ENCODE measurements around the gene PGM3. TPM values are rescaled to one million over a fixed set of nuclear protein-coding genes. Genes with fewer than 3 reads are reported as not detected.
"Not testable (repeated sequence)": the region's sequence is repeated elsewhere in the genome, so short reads cannot be mapped to it uniquely, and the experiment has no call there.

PGM3 gene
- total RNA-seq, 1 donor = 23.9 TPM

GRCh38 chr6:83193747-83194566 is 892 bp upstream of the PGM3 start:
- peaks cover 28% of the 10 kb centered on the region for H3K4me1 ChIP-seq (ENCODE audit: insufficient read depth, low read length)
- H3K9me3 ChIP-seq (ENCODE audit: low read depth, low read length) = no peaks in the 10 kb centered on the region
- H3K4me3 ChIP-seq (ENCODE audit: low read length) = peak overlapping the region; percentile 62
- H3K27me3 ChIP-seq (ENCODE audit: insufficient read depth, low read length) = no peaks in the 10 kb centered on the region

GRCh38 chr6:83192456-83192855 is 609 bp downstream of the PGM3 start:
- H3K4me3 ChIP-seq (ENCODE audit: low read length) = peak overlapping the region; percentile 62
- no peaks in the 10 kb centered on the region for H3K27me3 ChIP-seq (ENCODE audit: insufficient read depth, low read length)
- H3K4me1 ChIP-seq (ENCODE audit: insufficient read depth, low read length) = peaks cover 28% of the 10 kb centered on the region
- H3K9me3 ChIP-seq (ENCODE audit: low read depth, low read length) = no peaks in the 10 kb centered on the region

GRCh38 chr6:83191974-83192373 is 1.1 kb downstream of the PGM3 start:
- H3K4me3 ChIP-seq (ENCODE audit: low read length); H3K9me3 ChIP-seq (ENCODE audit: low read depth, low read length); H3K27me3 ChIP-seq (ENCODE audit: insufficient read depth, low read length): not testable (repeated sequence)
- H3K4me1 ChIP-seq (ENCODE audit: insufficient read depth, low read length) = peaks cover 28% of the 10 kb centered on the region

GRCh38 chr6:83190626-83191025 is 2.4 kb downstream of the PGM3 start:
- Histone ChIP-seq H3K4me3 (ENCODE audit: low read length) (no peak overlapping the region), H3K9me3 (ENCODE audit: low read depth, low read length) (no peaks in the 10 kb centered on the region), H3K27me3 (ENCODE audit: insufficient read depth, low read length) (no peaks in the 10 kb centered on the region), H3K4me1 (ENCODE audit: insufficient read depth, low read length) (peaks cover 28% of the 10 kb centered on the region)

- H3K27me3 ChIP-seq (ENCODE audit: insufficient read depth, low read length) = no peaks in the 10 kb centered on the region
- H3K4me1 ChIP-seq (ENCODE audit: insufficient read depth, low read length) = peaks cover 17% of the 10 kb centered on the region
- no peaks in the 10 kb centered on the region for H3K9me3 ChIP-seq (ENCODE audit: low read depth, low read length)
- no peak overlapping the region for H3K4me3 ChIP-seq (ENCODE audit: low read length)
Measured at GRCh38 chr6:83188501-83188900, 4.6 kb downstream of the PGM3 start.

- Histone ChIP-seq H3K27me3 (ENCODE audit: insufficient read depth, low read length) (no peaks in the 10 kb centered on the region), H3K4me1 (ENCODE audit: insufficient read depth, low read length) (no peaks in the 10 kb centered on the region), H3K9me3 (ENCODE audit: low read depth, low read length) (no peaks in the 10 kb centered on the region), H3K4me3 (ENCODE audit: low read length) (no peak overlapping the region)
Measured at GRCh38 chr6:83185096-83185495, 8.0 kb downstream of the PGM3 start.

GRCh38 chr6:83183082-83183828 is 9.8 kb downstream of the PGM3 start:
- H3K4me3 ChIP-seq (ENCODE audit: low read length) = no peak overlapping the region
- no peaks in the 10 kb centered on the region for H3K9me3 ChIP-seq (ENCODE audit: low read depth, low read length)
- no peaks in the 10 kb centered on the region for H3K4me1 ChIP-seq (ENCODE audit: insufficient read depth, low read length)
- H3K27me3 ChIP-seq (ENCODE audit: insufficient read depth, low read length) = no peaks in the 10 kb centered on the region

GRCh38 chr6:83182114-83182513 is 11.0 kb downstream of the PGM3 start:
- Histone ChIP-seq H3K27me3 (ENCODE audit: insufficient read depth, low read length) (no peaks in the 10 kb centered on the region), H3K4me3 (ENCODE audit: low read length) (no peak overlapping the region), H3K4me1 (ENCODE audit: insufficient read depth, low read length) (no peaks in the 10 kb centered on the region), H3K9me3 (ENCODE audit: low read depth, low read length) (no peaks in the 10 kb centered on the region)

GRCh38 chr6:83180426-83180950 is 12.6 kb downstream of the PGM3 start:
- Histone ChIP-seq H3K4me1 (ENCODE audit: insufficient read depth, low read length) (no peaks in the 10 kb centered on the region), H3K27me3 (ENCODE audit: insufficient read depth, low read length) (no peaks in the 10 kb centered on the region), H3K9me3 (ENCODE audit: low read depth, low read length) (no peaks in the 10 kb centered on the region), H3K4me3 (ENCODE audit: low read length) (no peak overlapping the region)

- Histone ChIP-seq H3K4me1 (ENCODE audit: insufficient read depth, low read length) (no peaks in the 10 kb centered on the region), H3K27me3 (ENCODE audit: insufficient read depth, low read length) (no peaks in the 10 kb centered on the region), H3K9me3 (ENCODE audit: low read depth, low read length) (no peaks in the 10 kb centered on the region), H3K4me3 (ENCODE audit: low read length) (no peak overlapping the region)
Measured at GRCh38 chr6:83176246-83176645, 16.8 kb downstream of the PGM3 start.

- no peaks in the 10 kb centered on the region for H3K4me1 ChIP-seq (ENCODE audit: insufficient read depth, low read length)
- H3K9me3 ChIP-seq (ENCODE audit: low read depth, low read length) = no peaks in the 10 kb centered on the region
- H3K4me3 ChIP-seq (ENCODE audit: low read length) = no peak overlapping the region
- no peaks in the 10 kb centered on the region for H3K27me3 ChIP-seq (ENCODE audit: insufficient read depth, low read length)
Measured at GRCh38 chr6:83169511-83169910, 23.6 kb downstream of the PGM3 start.

- H3K27me3 ChIP-seq (ENCODE audit: insufficient read depth, low read length) = no peaks in the 10 kb centered on the region
Measured at GRCh38 chr6:83169106-83169505, 24.0 kb downstream of the PGM3 start.

GRCh38 chr6:83168556-83168955 is 24.5 kb downstream of the PGM3 start:
- Histone ChIP-seq H3K4me1 (ENCODE audit: insufficient read depth, low read length) (no peaks in the 10 kb centered on the region), H3K4me3 (ENCODE audit: low read length) (no peak overlapping the region), H3K27me3 (ENCODE audit: insufficient read depth, low read length) (no peaks in the 10 kb centered on the region), H3K9me3 (ENCODE audit: low read depth, low read length) (no peaks in the 10 kb centered on the region)

More at GRCh38 chr6:83169106-83169505, 24.0 kb downstream of the PGM3 start:
- no peaks in the 10 kb centered on the region for H3K4me1 ChIP-seq (ENCODE audit: insufficient read depth, low read length)
- H3K9me3 ChIP-seq (ENCODE audit: low read depth, low read length) = no peaks in the 10 kb centered on the region
- no peak overlapping the region for H3K4me3 ChIP-seq (ENCODE audit: low read length)

- H3K4me1 ChIP-seq (ENCODE audit: insufficient read depth, low read length) = no peaks in the 10 kb centered on the region
- no peak overlapping the region for H3K4me3 ChIP-seq (ENCODE audit: low read length)
- H3K9me3 ChIP-seq (ENCODE audit: low read depth, low read length) = no peaks in the 10 kb centered on the region
- no peaks in the 10 kb centered on the region for H3K27me3 ChIP-seq (ENCODE audit: insufficient read depth, low read length)
Measured at GRCh38 chr6:83167726-83168278, 25.3 kb downstream of the PGM3 start.

GRCh38 chr6:83160167-83160566 is 32.9 kb downstream of the PGM3 start:
- no peaks in the 10 kb centered on the region for H3K4me1 ChIP-seq (ENCODE audit: insufficient read depth, low read length)
- no peaks in the 10 kb centered on the region for H3K9me3 ChIP-seq (ENCODE audit: low read depth, low read length)
- H3K27me3 ChIP-seq (ENCODE audit: insufficient read depth, low read length) = no peaks in the 10 kb centered on the region
- no peak overlapping the region for H3K4me3 ChIP-seq (ENCODE audit: low read length)

Data from mononuclear cell (primary cell).